Measurements from ENCODE around the gene ZNF138. TPM values are rescaled to one million over a fixed set of nuclear protein-coding genes. Genes with fewer than 3 reads are reported as not detected.

Gene ZNF138
- total and polyA plus RNA-seq, 2 of the 8 experiments (the other 6 are each of a cell fraction or from before 2014, with no cell fraction given), result 7.5 to 22.6 TPM

- no peaks in the 10 kb centered on the region for H3K79me2 ChIP-seq (ENCODE audit: control insufficient read depth in 1 of 2, insufficient read depth in 2 of 2, low read length in 2 of 2)
- H3K36me3 ChIP-seq (ENCODE audit: control insufficient read depth in 2 of 4, insufficient read depth in 4 of 4, low read length in 3 of 4), result no peaks in the 10 kb centered on the region
- no peak overlapping the region for H4K5ac ChIP-seq (ENCODE audit: insufficient read length, low read depth, low read length)
- WGBS, 2 experiments (ENCODE audit: extremely low coverage in 1 of 2, insufficient coverage in 1 of 2, insufficient read length in 1 of 2, insufficient replicate concordance in 2 of 2, low coverage in 1 of 2, low lambda C conversion rate in 2 of 2, missing lambda C conversion rate in 1 of 2), result 88% methylated on average over 3 of the region's 3 CpGs; no CpG with 5 or more reads in 1 of the 2 experiments
- POLR2A ChIA-PET (ENCODE audit: partially characterized antibody), result no interaction called here
- H2BK120ac ChIP-seq (replicated peaks; ENCODE audit: low read depth, low read length), result no peak overlapping the region
- no peak overlapping the region for H2AK5ac ChIP-seq (ENCODE audit: low read depth, low read length)
- no peaks in the 10 kb centered on the region for H3K4me1 ChIP-seq (replicated peaks in 1 of 4; ENCODE audit: control insufficient read depth in 3 of 4, insufficient read depth in 4 of 4, low read length in 3 of 4)
- H3K14ac ChIP-seq (ENCODE audit: insufficient read length), result no peak overlapping the region
- H3K79me1 ChIP-seq (ENCODE audit: low read depth, low read length), result no peaks in the 10 kb centered on the region
- H3K27ac ChIP-seq (ENCODE audit: low read depth, low read length), result no peak overlapping the region
- H3K23ac ChIP-seq (ENCODE audit: insufficient read length), result no peak overlapping the region
- no peaks in the 10 kb centered on the region for H3K27me3 ChIP-seq (replicated peaks in 1 of 4; ENCODE audit: control insufficient read depth in 3 of 4, extremely low read depth in 1 of 4, insufficient read depth in 3 of 4, low read length in 3 of 4)
- no peak overlapping the region for H3K4me3 ChIP-seq (ENCODE audit: extremely low read depth in 1 of 4, insufficient read depth in 2 of 4, low read depth in 3 of 4, low read length in 4 of 4)
- FAIRE-seq (no peak), DNase-seq (ENCODE audit: low read depth in 1 of 2, low spot score in 2 of 2) (no peak)
- H2AFZ ChIP-seq (ENCODE audit: low read length), result no peak overlapping the region
- no peak for TF ChIP-seq CBX5 (IDR thresholded peaks at IDR 0.05; ENCODE audit: low read depth, low read length)
- TF ChIP-seq SP1 (IDR thresholded peaks at IDR 0.05; ENCODE audit: low read depth, low read length), result no peak
- TF ChIP-seq POLR2A (IDR thresholded peaks at IDR 0.05; ENCODE audit: control extremely low read depth in 1 of 2, low read depth in 2 of 2, low read length in 2 of 2), result no peak
- TF ChIP-seq, protein P1, sequence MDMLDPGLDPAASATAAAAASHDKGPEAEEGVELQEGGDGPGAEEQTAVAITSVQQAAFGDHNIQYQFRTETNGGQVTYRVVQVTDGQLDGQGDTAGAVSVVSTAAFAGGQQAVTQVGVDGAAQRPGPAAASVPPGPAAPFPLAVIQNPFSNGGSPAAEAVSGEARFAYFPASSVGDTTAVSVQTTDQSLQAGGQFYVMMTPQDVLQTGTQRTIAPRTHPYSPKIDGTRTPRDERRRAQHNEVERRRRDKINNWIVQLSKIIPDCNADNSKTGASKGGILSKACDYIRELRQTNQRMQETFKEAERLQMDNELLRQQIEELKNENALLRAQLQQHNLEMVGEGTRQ (IDR thresholded peaks at IDR 0.05; ENCODE audit: low read length), result no peak
- TF ChIP-seq SIN3A (conservative IDR thresholded peaks at IDR 0.05 in 1 of 2, IDR thresholded peaks at IDR 0.05 in 1 of 2; ENCODE audit: low read depth in 1 of 2, low read length in 2 of 2), result no peak
- TF ChIP-seq JUN (IDR thresholded peaks at IDR 0.05; ENCODE audit: low read depth, low read length), result no peak
- TF ChIP-seq ZNF274 (IDR thresholded peaks at IDR 0.05; ENCODE audit: borderline replicate concordance, extremely low read depth, low read length), result no peak
- no peak for TF ChIP-seq KDM1A (IDR thresholded peaks at IDR 0.05; ENCODE audit: borderline replicate concordance, low read length)
- TF ChIP-seq FOSL1 (IDR thresholded peaks at IDR 0.05; ENCODE audit: insufficient read depth, low read depth, low read length), result no peak
- no peak for TF ChIP-seq POLR2AphosphoS5 (IDR thresholded peaks at IDR 0.05; ENCODE audit: low read depth, low read length)
- H3K56ac ChIP-seq (replicated peaks; ENCODE audit: insufficient read length, low read depth, low read length), result no peak overlapping the region
- CTCF ChIA-PET (ENCODE audit: partially characterized antibody), result no interaction called here
- H2BK12ac ChIP-seq (ENCODE audit: low read depth, low read length), result no peak overlapping the region
- H4K20me1 ChIP-seq (replicated peaks in 1 of 2; ENCODE audit: control insufficient read depth in 1 of 2, insufficient read depth in 2 of 2, low read length in 2 of 2), result no peaks in the 10 kb centered on the region
- no peak overlapping the region for H3K18ac ChIP-seq (ENCODE audit: extremely low read depth, low read length)
- no peak overlapping the region for H3K4ac ChIP-seq (replicated peaks; ENCODE audit: insufficient read length, low read depth, low read length)
- H2BK15ac ChIP-seq (ENCODE audit: low read length), result no peak overlapping the region
- H3K4me2 ChIP-seq (ENCODE audit: insufficient read depth in 1 of 2, low read depth in 2 of 2, low read length in 2 of 2), result no peak overlapping the region
- no peak overlapping the region for H3K9ac ChIP-seq (replicated peaks in 1 of 4; ENCODE audit: extremely low read depth in 1 of 4, low read depth in 3 of 4, low read length in 3 of 4)
- no peak overlapping the region for H4K8ac ChIP-seq (ENCODE audit: extremely low read depth, insufficient read depth, low read length)
- no peak overlapping the region for H2BK20ac ChIP-seq (ENCODE audit: low read length)
- no peak overlapping the region for H4K91ac ChIP-seq (replicated peaks; ENCODE audit: insufficient read length, low read length)
- H2BK5ac ChIP-seq (ENCODE audit: low read depth, low read length), result no peak overlapping the region
- H3K9me3 ChIP-seq (ENCODE audit: insufficient read depth in 2 of 2, low read depth in 1 of 2, low read length in 1 of 2), result peaks cover 40 to 51% of the 10 kb centered on the region in 2 experiments
- H3K23me2 ChIP-seq (ENCODE audit: low read depth, low read length), result no peaks in the 10 kb centered on the region
Observed at GRCh38 chr7:64775289-64775688, 18.9 kb upstream of the ZNF138 start.
